ENCODE results near the gene PRDM16.

The PRDM16 gene

GRCh38 chr1:3415260-3416090 is 346.5 kb downstream of the PRDM16 start:
- DNase-seq (ENCODE audit: low read depth) = no peak

- no peak for DNase-seq (ENCODE audit: low read depth)
These were observed 348.2 kb downstream of the PRDM16 start for GRCh38 chr1:3417082-3417739.

- DNase-seq (ENCODE audit: low read depth) = no peak
These were observed 348.9 kb downstream of the PRDM16 start for GRCh38 chr1:3417934-3418333.

- DNase-seq (ENCODE audit: low read depth) = no peak
These were observed 349.6 kb downstream of the PRDM16 start for GRCh38 chr1:3418600-3418999.

- DNase-seq (ENCODE audit: low read depth) = peak; percentile 65
These were observed 350.6 kb downstream of the PRDM16 start for GRCh38 chr1:3419415-3420204.

GRCh38 chr1:3420218-3420951 is 351.4 kb downstream of the PRDM16 start:
- DNase-seq (ENCODE audit: low read depth) = no peak

- no peak for DNase-seq (ENCODE audit: low read depth)
These were observed 353.6 kb downstream of the PRDM16 start for GRCh38 chr1:3422638-3423037.

- no peak for DNase-seq (ENCODE audit: low read depth)
These were observed 354.3 kb downstream of the PRDM16 start for GRCh38 chr1:3423245-3423829.

- DNase-seq (ENCODE audit: low read depth) = no peak
These were observed 355.1 kb downstream of the PRDM16 start for GRCh38 chr1:3423896-3424611.

- no peak for DNase-seq (ENCODE audit: low read depth)
These were observed 356.6 kb downstream of the PRDM16 start for GRCh38 chr1:3425486-3426215.

GRCh38 chr1:3426956-3427535 is 358.0 kb downstream of the PRDM16 start:
- no peak for DNase-seq (ENCODE audit: low read depth)

GRCh38 chr1:3427711-3428704 is 359.0 kb downstream of the PRDM16 start:
- DNase-seq (ENCODE audit: low read depth) = no peak

- DNase-seq (ENCODE audit: low read depth) = no peak
These were observed 359.9 kb downstream of the PRDM16 start for GRCh38 chr1:3428899-3429298.

- DNase-seq (ENCODE audit: low read depth) = no peak
These were observed 360.3 kb downstream of the PRDM16 start for GRCh38 chr1:3429320-3429719.

- DNase-seq (ENCODE audit: low read depth) = no peak
These were observed 360.8 kb downstream of the PRDM16 start for GRCh38 chr1:3429766-3430165.

GRCh38 chr1:3430406-3430805 is 361.4 kb downstream of the PRDM16 start:
- no peak for DNase-seq (ENCODE audit: low read depth)

- DNase-seq (ENCODE audit: low read depth) = no peak
These were observed 361.8 kb downstream of the PRDM16 start for GRCh38 chr1:3430820-3431219.

GRCh38 chr1:3431266-3431665 is 362.3 kb downstream of the PRDM16 start:
- no peak for DNase-seq (ENCODE audit: low read depth)

- no peak for DNase-seq (ENCODE audit: low read depth)
These were observed 362.7 kb downstream of the PRDM16 start for GRCh38 chr1:3431686-3432085.
